ENCODE measurements around the gene OSBPL9. TPM values are rescaled to one million over a fixed set of nuclear protein-coding genes. Genes with fewer than 3 reads are reported as not detected.

Gene OSBPL9
- total and polyA plus RNA-seq, 9 of the 15 experiments (the other 6 are each of a cell fraction or from before 2014, with no cell fraction given) = 43.9 to 217 (median 170) TPM

- TF ChIP-seq ZMIZ1 (IDR thresholded peaks at IDR 0.05; ENCODE audit: low read depth in 2 of 2, low read length in 2 of 2) (no peak), COPS2 (conservative IDR thresholded peaks at IDR 0.05) (no peak), SMARCE1 (IDR thresholded peaks at IDR 0.05) (peak; percentile 86), RBM15 (IDR thresholded peaks at IDR 0.05; ENCODE audit: insufficient read depth, low read length) (no peak), NR1H2 (CRISPR knock-in tag; IDR thresholded peaks at IDR 0.05) (no peak), PPARD (CRISPR knock-in tag; IDR thresholded peaks at IDR 0.05) (no peak), ZNF395 (CRISPR knock-in tag; IDR thresholded peaks at IDR 0.05) (no peak), IRF9 (tag; IDR thresholded peaks at IDR 0.05) (no peak), SREBF1 (IDR thresholded peaks at IDR 0.05; ENCODE audit: borderline replicate concordance, low read depth, low read length) (no peak), ZFPM2 (CRISPR knock-in tag; IDR thresholded peaks at IDR 0.05) (no peak), FUS (optimal IDR thresholded peaks at IDR 0.05; ENCODE audit: low read depth, low read length) (no peak), SUPT5H (IDR thresholded peaks at IDR 0.05) (no peak), CCNT2 (IDR thresholded peaks at IDR 0.05; ENCODE audit: borderline replicate concordance, extremely low read depth, insufficient read length, low read depth, low read length) (no peak), ZNF77 (CRISPR knock-in tag; IDR thresholded peaks at IDR 0.05) (no peak), ZNF696 (CRISPR knock-in tag; conservative IDR thresholded peaks at IDR 0.05) (no peak), SAFB2 (IDR thresholded peaks at IDR 0.05; ENCODE audit: borderline replicate concordance, low read depth, low read length, severe bottlenecking) (no peak), DEAF1 (CRISPR knock-in tag; IDR thresholded peaks at IDR 0.05) (no peak), CEBPB (tag; IDR thresholded peaks at IDR 0.05) (no peak), TBL1XR1 (IDR thresholded peaks at IDR 0.05; ENCODE audit: low read length in 2 of 2) (peak in 1 of 2 experiments; percentile 32; a peak in 1 of 4 replicates), ZNF134 (CRISPR knock-in tag; conservative IDR thresholded peaks at IDR 0.05) (no peak)
Observed at GRCh38 chr1:51671527-51672325, 54.8 kb downstream of the OSBPL9 start (continued).
